ENCODE data around the gene PLA2G15. TPM values are rescaled to one million over a fixed set of nuclear protein-coding genes. Genes with fewer than 3 reads are reported as not detected.

The PLA2G15 gene
- total and polyA plus RNA-seq, 2 of the 13 experiments (the other 11 are each of a cell fraction or from before 2014, with no cell fraction given): 14.4 to 23.7 TPM

DNA sequence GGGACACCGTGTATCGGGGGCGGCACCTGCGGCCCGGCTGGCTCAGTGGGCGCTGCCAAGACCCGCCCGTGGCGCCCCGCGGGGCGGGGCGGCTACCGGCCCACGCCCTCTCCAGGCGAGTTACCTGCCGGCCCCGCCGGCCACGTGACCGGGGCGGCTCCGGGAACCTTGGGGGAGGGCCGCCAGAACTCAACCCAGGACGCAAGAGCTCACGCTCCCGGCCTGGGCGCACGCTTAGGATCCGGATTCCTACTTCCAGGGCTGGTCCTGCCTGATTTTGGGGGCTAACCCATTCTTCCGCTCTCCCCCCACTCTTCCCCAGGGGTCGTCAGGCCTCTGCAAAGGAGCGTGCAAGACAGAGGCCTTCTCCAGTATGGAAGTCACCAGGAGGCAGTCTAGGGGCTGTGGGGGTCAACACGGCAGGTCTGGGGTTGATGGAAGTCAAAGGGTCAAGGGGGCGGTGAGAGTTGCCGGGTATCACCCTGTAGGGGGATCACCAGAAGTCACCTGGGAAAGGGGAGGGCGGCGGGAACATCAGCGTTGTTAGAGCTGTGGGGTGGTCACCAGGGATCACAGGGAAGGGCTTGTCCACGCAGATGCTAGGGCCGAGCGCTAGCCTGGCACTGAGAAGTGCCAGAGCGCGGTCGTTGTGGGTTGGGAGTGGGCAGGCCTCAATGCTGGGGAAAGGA is 8.9 kb upstream of the PLA2G15 start (continued):
- TF ChIP-seq CEBPZ (IDR thresholded peaks at IDR 0.05; ENCODE audit: low read length) (no peak), DZIP1 (CRISPR knock-in tag; IDR thresholded peaks at IDR 0.05) (no peak; the same call in 1 of the 2 replicates), CREB1 (IDR thresholded peaks at IDR 0.05) (no peak; the same call in 1 of the 2 replicates), CREB1 (CRISPR knock-in tag; IDR thresholded peaks at IDR 0.05) (no peak), ZNF296 (CRISPR knock-in tag; conservative IDR thresholded peaks at IDR 0.05) (no peak), KDM5A (IDR thresholded peaks at IDR 0.05; ENCODE audit: borderline replicate concordance, low read length) (no peak), ZNF83 (CRISPR knock-in tag; IDR thresholded peaks at IDR 0.05; ENCODE audit: borderline replicate concordance) (no peak; the same call in 1 of the 2 replicates), CCAR2 (optimal IDR thresholded peaks at IDR 0.05; ENCODE audit: low read depth, low read length) (no peak), ZNF17 (CRISPR knock-in tag; IDR thresholded peaks at IDR 0.05) (no peak), FOXA3 (CRISPR knock-in tag; IDR thresholded peaks at IDR 0.05) (no peak; the same call in 1 of the 2 replicates), RORA (CRISPR knock-in tag; IDR thresholded peaks at IDR 0.05) (0 out of 2 replicates have a peak, but pooled peaks have one; percentile 38), NFIB (CRISPR knock-in tag; IDR thresholded peaks at IDR 0.05; ENCODE audit: borderline replicate concordance) (no peak), CAMTA2 (CRISPR knock-in tag; IDR thresholded peaks at IDR 0.05; ENCODE audit: borderline replicate concordance) (peak; percentile 98), ZZZ3 (CRISPR knock-in tag; IDR thresholded peaks at IDR 0.05; ENCODE audit: borderline replicate concordance) (peak; percentile 56; the same call in 1 of the 2 replicates), KDM5B (CRISPR knock-in tag; IDR thresholded peaks at IDR 0.05; ENCODE audit: borderline replicate concordance) (no peak), MEF2D (CRISPR knock-in tag; IDR thresholded peaks at IDR 0.05) (0 out of 2 replicates have a peak, but pooled peaks have one; percentile 44), HDAC6 (IDR thresholded peaks at IDR 0.05; ENCODE audit: low read depth, low read length) (no peak), CSRNP2 (CRISPR knock-in tag; conservative IDR thresholded peaks at IDR 0.05; ENCODE audit: low read depth) (no peak), LCORL (IDR thresholded peaks at IDR 0.05) (no peak), LCORL (CRISPR knock-in tag; IDR thresholded peaks at IDR 0.05) (no peak)

Measured in HepG2 (cell line).